Gastroesophageal sphincter (tissue), 4 donors: ENCODE results near the gene OXER1. TPM values are rescaled to one million over a fixed set of nuclear protein-coding genes. Genes with fewer than 3 reads are reported as not detected.

Experiments
- ATAC-seq: fragments of 150-250 bp; one replicate; pipeline ENCODE4 v1.9.1; 2016; ENCODE audit warnings: mild to moderate bottlenecking, moderate library complexity
- H3K27ac ChIP-seq, 4 donors: fragments of 200-600 bp; sonication (generic) in 3 of 4; 1 replicate in 3 of 4; 2 replicates in 1 of 4; pipeline ENCODE4 v1.5.1; 2016 to 2019
- H3K27me3 ChIP-seq: fragments of 200-600 bp; sonication (generic); one replicate; pipeline ENCODE4 v1.5.1; 2019
- H3K36me3 ChIP-seq, 2 donors: fragments of 200-600 bp; sonication (generic); one replicate each; pipeline ENCODE4 v1.5.1; 2019; ENCODE audit warnings: control low read depth in 1 of 2
- H3K4me1 ChIP-seq, 3 donors: fragments of 200-600 bp; sonication (generic); 1 replicate in 2 of 3; 2 replicates in 1 of 3; pipeline ENCODE4 v1.5.1; 2016 to 2019; ENCODE audit warnings: control low read depth in 2 of 3
- H3K4me3 ChIP-seq, 2 donors: fragments of 200-600 bp; sonication (generic); one replicate each; pipeline ENCODE4 v1.5.1; 2019; ENCODE audit warnings: mild to moderate bottlenecking in 1 of 2, moderate library complexity in 1 of 2
- H3K9me3 ChIP-seq, 3 donors: fragments of 200-600 bp; sonication (generic); one replicate each; pipeline ENCODE4 v1.5.1; 2017 to 2019; ENCODE audit warnings: control low read depth in 2 of 3
- EP300 ChIP-seq: sonication (generic); formaldehyde crosslinking; IDR thresholded peaks from one replicate; pipeline ENCODE4 v1.6.1; 2017; ENCODE audit warnings: antibody characterized with exemption, mild to moderate bottlenecking
- POLR2A ChIP-seq, 2 donors: fragments of 450-650 bp; IDR thresholded peaks; one replicate each; pipeline ENCODE4 v1.6.1; 2017; ENCODE audit warnings: antibody characterized with exemption in 2 of 2, mild to moderate bottlenecking in 2 of 2, moderate library complexity in 1 of 2
- POLR2AphosphoS5 ChIP-seq: sonication (generic); formaldehyde crosslinking; IDR thresholded peaks from one replicate; pipeline ENCODE4 v1.6.1; 2017; ENCODE audit warnings: antibody characterized with exemption
- WGBS, 2 donors: methylation state at CpG; one replicate each; pipeline ENCODE4 v1.1.5; 2018; ENCODE audit warnings: low coverage in 1 of 2; 5-methylcytosine and 5-hydroxymethylcytosine counted together
- total RNA-seq, 4 donors: library from RNA; depleted of rRNA; stranded (reverse); fragments of >200 nt; gene quantifications; one replicate each; pipeline ENCODE4 v1.1.0, GENCODE V29; 2016
- TF ChIP-seq, protein P1 (sequence below), 4 experiments: fragments of 200-600 bp in 2 of 4; fragments of 450-650 bp in 2 of 4; sonication (generic) in 1 of 4; IDR thresholded peaks; one replicate each; pipeline ENCODE4 v1.5.1; 2017 to 2019; ENCODE audit warnings: antibody characterized with exemption in 4 of 4, mild to moderate bottlenecking in 2 of 4, moderate library complexity in 2 of 4

The OXER1 gene
- total RNA-seq, 4 donors from 2014 or later: 0.37 to 2.3 (median 1.2) TPM

DNA sequence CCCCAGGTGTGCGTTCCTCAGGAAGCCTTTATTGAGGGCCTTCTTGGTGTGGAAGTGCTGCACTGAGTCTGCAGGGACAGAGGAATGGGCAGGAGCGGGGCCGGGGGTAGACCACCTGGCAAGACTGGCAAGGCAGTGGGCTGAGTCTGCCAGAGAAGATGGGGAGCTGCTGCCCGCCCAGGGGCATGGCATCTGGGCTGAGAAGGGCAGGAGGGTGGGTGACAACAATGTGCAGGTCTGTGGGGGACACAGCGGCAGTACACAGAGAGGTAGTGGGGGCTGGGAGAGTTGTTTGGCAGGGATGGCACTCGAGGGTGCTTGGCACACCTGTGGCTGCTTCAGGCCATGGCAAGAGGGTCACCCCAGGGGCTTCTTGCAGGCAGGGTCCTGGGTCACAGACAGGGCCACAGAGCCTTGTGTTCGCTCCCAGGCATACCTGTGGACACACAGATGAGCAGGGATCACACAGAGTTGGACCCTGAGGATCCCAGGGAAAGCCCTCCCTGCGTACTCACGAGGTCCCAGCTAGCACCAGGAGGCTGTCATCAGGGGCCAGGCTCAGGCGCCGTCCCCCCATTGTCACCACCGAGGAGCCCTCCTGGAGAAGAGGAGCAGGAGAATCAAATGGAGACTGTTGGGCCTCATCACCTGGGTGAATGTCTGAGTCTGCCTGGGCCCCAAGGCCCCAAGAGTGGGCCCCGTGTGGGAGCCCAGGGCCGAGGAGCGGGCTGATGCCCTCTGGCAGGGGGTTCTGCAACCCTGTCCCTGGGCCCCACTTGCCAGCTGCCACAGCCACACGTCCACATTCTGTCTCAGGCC lies 3.4 kb upstream of the OXER1 start:
- no peak overlapping the region for H3K4me3 ChIP-seq
- WGBS, 2 donors: 94 to 100% methylated on average over 2 to 6 of the region's 16 CpGs
- no peak for TF ChIP-seq POLR2A (IDR thresholded peaks at IDR 0.05)
- TF ChIP-seq, protein P1, sequence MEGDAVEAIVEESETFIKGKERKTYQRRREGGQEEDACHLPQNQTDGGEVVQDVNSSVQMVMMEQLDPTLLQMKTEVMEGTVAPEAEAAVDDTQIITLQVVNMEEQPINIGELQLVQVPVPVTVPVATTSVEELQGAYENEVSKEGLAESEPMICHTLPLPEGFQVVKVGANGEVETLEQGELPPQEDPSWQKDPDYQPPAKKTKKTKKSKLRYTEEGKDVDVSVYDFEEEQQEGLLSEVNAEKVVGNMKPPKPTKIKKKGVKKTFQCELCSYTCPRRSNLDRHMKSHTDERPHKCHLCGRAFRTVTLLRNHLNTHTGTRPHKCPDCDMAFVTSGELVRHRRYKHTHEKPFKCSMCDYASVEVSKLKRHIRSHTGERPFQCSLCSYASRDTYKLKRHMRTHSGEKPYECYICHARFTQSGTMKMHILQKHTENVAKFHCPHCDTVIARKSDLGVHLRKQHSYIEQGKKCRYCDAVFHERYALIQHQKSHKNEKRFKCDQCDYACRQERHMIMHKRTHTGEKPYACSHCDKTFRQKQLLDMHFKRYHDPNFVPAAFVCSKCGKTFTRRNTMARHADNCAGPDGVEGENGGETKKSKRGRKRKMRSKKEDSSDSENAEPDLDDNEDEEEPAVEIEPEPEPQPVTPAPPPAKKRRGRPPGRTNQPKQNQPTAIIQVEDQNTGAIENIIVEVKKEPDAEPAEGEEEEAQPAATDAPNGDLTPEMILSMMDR (IDR thresholded peaks at IDR 0.05): no peak
- TF ChIP-seq EP300: no peak
- H3K4me1 ChIP-seq: no peaks in the 10 kb centered on the region
- no peaks in the 10 kb centered on the region for H3K9me3 ChIP-seq
- H3K27me3 ChIP-seq: no peaks in the 10 kb centered on the region
- peaks cover 0 to 21% of the 10 kb centered on the region in 2 donors for H3K36me3 ChIP-seq
- ATAC-seq: no peak
- no peak overlapping the region for H3K27ac ChIP-seq

DNA sequence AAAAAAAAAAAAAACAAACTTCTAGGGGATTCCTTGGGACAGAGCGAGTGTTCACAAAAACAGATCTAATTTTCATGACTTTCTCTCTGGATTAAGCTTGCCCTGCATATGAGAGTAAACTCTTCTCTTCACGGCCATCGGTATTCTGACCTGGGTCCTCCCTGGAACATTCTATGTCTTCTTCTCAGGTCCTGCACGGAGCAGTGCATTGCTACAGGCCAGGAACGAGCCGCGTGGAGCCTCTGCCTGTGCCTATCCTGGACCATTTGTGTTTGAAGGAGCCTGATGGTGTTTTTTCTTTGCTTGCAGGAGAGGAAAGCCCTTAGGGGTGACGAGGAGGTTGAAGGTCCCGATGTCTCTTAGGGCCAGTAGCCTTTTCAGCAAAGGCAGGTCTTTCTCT lies 1.8 kb upstream of the OXER1 start:
- TF ChIP-seq, protein P1 (IDR thresholded peaks at IDR 0.05): no peak
- TF ChIP-seq EP300 (no peak), POLR2AphosphoS5 (no peak), POLR2A (IDR thresholded peaks at IDR 0.05) (no peak)
- no peak for ATAC-seq
- Histone ChIP-seq H3K27me3 (no peaks in the 10 kb centered on the region), H3K4me3 (no peak overlapping the region), H3K9me3 (no peaks in the 10 kb centered on the region), H3K27ac (no peak overlapping the region), H3K36me3 (peaks cover 0 to 22% of the 10 kb centered on the region in 2 donors), H3K4me1 (no peaks in the 10 kb centered on the region)
- WGBS, 2 donors: 94 to 95% methylated on average over 3 to 9 of the region's 9 CpGs

DNA sequence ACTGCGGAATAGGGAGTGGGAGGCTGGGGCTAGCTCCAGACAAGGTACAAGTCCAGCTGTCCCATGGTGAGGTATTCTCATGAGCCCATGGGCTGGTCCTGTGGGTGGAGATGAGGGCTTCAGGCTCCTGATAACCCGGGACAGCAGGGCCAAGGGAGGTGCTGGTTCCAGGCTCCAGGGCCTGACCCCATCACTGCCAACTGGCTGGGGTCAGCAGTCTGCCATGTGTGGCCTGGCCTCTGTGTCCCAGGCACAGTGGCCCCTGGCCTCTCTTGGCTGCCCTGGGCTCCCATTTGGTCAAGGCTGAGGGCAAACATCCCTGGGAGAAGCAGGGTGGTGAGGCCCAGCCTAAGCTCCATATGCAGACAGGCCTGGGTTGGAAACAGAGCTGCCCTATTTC lies 966 bp upstream of the OXER1 start:
- peaks cover 0 to 25% of the 10 kb centered on the region in 2 donors for H3K36me3 ChIP-seq
- H3K27me3 ChIP-seq: no peaks in the 10 kb centered on the region
- H3K4me1 ChIP-seq: no peaks in the 10 kb centered on the region
- H3K9me3 ChIP-seq: no peaks in the 10 kb centered on the region
- H3K27ac ChIP-seq: no peak overlapping the region
- TF ChIP-seq POLR2A (IDR thresholded peaks at IDR 0.05) (no peak), EP300 (no peak), POLR2AphosphoS5 (no peak)
- TF ChIP-seq, protein P1 (IDR thresholded peaks at IDR 0.05): no peak
- ATAC-seq: no peak
- no peak overlapping the region for H3K4me3 ChIP-seq
- 100% methylated on average over 1 of the region's 2 CpGs; no CpG with 5 or more reads in 1 of the 2 donors for WGBS, 2 donors

DNA sequence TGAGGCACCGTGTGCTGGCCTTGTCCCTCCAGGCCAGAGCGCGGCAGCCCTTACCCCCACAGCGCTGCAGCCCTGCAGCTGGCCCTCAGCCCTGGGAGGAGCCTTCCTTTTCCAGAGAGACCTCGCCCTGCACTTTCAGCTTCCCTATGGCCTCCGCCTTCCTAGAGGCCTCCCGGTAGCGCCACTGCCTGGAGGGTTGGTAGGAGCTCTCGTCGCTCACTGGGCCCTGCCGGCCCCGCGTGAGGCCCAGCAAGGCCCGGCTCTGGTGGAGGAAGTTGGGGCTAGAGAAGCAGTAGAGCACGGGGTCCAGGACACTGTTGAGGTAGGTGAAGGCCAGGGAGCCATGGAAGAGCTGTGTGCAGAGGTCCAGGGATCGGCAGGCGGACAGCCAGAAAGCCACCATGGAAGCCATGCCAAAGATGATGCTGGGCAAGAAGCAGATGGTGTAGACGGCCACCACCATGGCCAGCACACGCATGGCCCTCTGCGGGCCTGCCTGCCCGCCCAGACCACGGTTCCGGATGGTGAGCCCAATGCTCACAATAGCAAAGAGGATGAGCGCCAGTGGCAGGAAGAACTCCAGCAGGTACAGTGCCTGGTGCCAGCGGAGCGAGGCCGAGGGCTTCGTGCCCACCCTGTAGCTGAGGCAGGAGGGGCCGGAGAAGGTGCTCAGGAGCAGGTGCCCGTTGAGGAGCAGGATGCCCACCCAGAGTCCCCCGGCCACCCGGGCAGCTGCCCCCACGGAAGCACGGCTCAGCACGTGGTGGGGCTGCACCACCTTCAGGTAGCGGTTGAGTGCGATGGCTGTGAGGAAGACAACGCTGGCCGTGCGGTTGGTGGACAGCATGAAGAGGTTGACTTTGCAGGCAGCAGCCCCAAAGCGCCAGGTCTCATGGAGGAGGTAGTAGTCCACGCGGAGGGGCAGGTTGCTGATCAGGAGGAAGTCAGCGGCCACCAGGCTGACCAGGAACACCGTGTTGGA lies 821 bp downstream of the OXER1 start:
- H3K36me3 ChIP-seq: peaks cover 0 to 25% of the 10 kb centered on the region in 2 donors
- H3K4me1 ChIP-seq: no peaks in the 10 kb centered on the region
- H3K9me3 ChIP-seq: no peaks in the 10 kb centered on the region
- no peak for ATAC-seq
- WGBS, 2 donors: 87 to 100% methylated on average over 6 to 10 of the region's 45 CpGs
- H3K27ac ChIP-seq: no peak overlapping the region
- TF ChIP-seq, protein P1 (IDR thresholded peaks at IDR 0.05): no peak
- TF ChIP-seq POLR2AphosphoS5 (no peak), POLR2A (IDR thresholded peaks at IDR 0.05) (no peak), EP300 (no peak)
- no peak overlapping the region for H3K4me3 ChIP-seq
- no peaks in the 10 kb centered on the region for H3K27me3 ChIP-seq
